Stimulated activated CD8-positive, alpha-beta memory T cell treated with anti-CD3 and anti-CD28 coated beads, Interleukin-12 subunit alpha, Interleukin-12 subunit beta, amount 100 ng/mL, for 1 hour (primary cell): ENCODE data around the gene ANKRD63.

ENCODE experiments used
- DNase-seq: peaks from one replicate; pipeline ENCODE4 v3.0.0-alpha.2; 2020; ENCODE audit warnings: low read depth

Gene ANKRD63

GRCh38 chr15:40295877-40296560 is 13.2 kb upstream of the ANKRD63 start:
- no peak for DNase-seq

DNA sequence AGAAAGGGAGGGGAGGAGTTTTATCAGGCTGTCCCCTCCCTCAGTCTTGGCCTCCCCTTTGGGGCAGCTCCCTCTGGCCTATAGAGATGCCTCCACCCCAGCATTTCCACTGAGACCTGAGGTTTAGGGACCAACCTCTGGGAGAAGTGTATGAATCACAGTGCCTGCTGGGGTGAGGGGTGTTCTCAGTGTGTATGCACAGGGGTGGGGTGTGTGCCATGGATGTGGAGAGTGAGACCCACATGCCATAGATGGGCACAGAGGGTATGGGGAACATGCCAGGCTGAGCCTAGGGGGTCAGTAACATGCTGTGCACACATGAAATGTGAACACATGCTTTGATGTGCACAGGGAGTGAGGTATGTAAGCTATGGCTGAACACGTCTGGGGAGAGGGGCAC is 12.4 kb upstream of the ANKRD63 start:
- no peak for DNase-seq

GRCh38 chr15:40293905-40294895 is 11.3 kb upstream of the ANKRD63 start:
- no peak for DNase-seq

GRCh38 chr15:40293006-40293405 is 10.1 kb upstream of the ANKRD63 start:
- no peak for DNase-seq

- no peak for DNase-seq
Observed at GRCh38 chr15:40292246-40292645, 9.4 kb upstream of the ANKRD63 start.

GRCh38 chr15:40290918-40291574 is 8.2 kb upstream of the ANKRD63 start:
- DNase-seq, result no peak

DNA sequence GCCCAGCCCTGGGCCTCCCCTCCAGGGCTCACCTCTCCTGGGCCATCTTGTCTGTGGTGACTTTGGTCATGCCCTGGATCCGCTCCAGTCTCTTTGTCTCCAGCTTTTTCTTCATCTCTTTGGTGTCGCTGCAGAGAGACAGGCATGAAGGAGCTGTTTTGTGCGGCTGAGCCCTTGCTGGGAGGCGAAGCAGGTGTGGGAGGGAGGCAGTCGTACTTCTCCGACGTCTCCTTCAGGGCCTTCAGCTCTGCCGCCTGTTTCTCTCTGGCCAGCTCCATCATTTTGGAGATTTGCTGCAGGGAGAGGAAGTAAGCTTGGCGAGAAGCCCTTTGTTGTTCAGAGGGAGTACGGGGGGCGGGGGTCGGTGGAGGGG is 7.7 kb upstream of the ANKRD63 start:
- no peak for DNase-seq

DNA sequence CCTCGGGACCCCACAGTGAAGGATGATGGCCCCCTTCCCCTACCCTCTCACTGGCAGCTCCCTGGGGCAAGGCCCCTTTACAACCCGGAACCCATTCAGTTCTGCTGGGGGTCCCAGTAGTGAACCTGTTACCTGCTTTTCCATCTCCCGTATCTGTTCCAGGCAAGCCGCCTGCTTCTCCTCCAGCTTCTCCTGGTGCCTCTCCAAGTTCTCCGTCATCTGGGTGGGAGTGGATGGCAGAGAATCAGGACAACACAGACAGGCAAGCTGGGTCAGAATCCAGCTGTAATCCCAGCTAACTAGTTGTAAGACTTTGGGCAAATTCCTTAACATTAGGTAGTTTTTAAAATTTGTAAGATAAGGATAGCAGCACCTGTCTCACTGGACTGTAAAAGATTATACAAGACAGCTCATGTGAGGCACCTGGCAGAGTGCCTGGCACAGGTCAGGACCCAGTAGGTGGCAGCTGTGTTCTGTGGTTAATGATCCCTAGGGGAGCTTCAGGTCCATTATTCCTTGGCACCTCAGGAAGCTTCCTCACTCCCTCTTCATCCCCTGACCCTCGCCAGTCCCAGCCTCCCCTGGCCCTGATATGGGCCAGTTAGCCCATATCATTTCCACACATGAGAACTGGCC is 6.4 kb upstream of the ANKRD63 start:
- DNase-seq, result no peak

DNA sequence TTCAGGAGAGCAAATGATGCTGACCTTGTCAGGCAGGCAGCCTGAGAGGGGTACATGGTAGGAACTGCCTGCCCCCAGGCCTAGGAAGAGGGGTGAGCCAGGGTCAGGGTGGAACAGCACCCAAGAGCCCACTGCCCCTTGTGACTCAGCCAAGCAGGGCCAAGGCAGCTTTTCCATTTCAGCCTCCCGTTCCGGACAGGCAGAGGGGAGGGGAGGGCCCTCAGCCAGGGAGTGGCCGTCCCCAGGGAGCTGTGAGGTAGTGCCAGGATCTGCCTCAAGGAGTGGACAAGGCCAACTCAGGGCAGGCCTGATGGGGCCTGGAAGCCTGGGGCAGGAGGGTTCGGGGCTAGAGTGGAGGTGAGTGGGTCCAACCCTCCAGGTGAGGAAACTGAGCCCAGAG is 5.1 kb upstream of the ANKRD63 start:
- DNase-seq, result no peak

- DNase-seq, result no peak
Observed at GRCh38 chr15:40287505-40287904, 4.6 kb upstream of the ANKRD63 start.

GRCh38 chr15:40286794-40287193 is 3.9 kb upstream of the ANKRD63 start:
- no peak for DNase-seq

- no peak for DNase-seq
Observed at GRCh38 chr15:40286061-40286532, 3.2 kb upstream of the ANKRD63 start.

- no peak for DNase-seq
Observed at GRCh38 chr15:40285554-40286011, 2.7 kb upstream of the ANKRD63 start.

DNA sequence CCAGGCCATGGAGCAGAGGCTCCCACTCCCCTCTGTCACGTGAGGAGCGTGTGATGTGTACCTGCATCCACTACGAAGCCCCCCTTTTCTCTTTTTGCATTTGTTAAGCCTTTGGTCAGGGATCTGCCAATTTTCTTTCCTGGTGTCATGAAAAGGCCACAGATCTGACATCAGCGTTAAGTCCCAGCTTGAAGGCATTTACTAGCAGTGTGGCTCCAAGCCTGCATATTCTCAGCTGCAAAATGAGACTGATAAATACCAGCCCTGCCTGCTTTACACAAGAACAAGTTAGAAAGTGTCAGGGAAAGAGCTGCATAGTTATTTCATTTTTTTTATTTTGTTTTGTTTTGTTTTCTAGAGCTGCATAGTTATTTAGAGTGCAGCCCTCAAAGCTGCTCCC is 2.3 kb upstream of the ANKRD63 start:
- DNase-seq, result no peak

DNA sequence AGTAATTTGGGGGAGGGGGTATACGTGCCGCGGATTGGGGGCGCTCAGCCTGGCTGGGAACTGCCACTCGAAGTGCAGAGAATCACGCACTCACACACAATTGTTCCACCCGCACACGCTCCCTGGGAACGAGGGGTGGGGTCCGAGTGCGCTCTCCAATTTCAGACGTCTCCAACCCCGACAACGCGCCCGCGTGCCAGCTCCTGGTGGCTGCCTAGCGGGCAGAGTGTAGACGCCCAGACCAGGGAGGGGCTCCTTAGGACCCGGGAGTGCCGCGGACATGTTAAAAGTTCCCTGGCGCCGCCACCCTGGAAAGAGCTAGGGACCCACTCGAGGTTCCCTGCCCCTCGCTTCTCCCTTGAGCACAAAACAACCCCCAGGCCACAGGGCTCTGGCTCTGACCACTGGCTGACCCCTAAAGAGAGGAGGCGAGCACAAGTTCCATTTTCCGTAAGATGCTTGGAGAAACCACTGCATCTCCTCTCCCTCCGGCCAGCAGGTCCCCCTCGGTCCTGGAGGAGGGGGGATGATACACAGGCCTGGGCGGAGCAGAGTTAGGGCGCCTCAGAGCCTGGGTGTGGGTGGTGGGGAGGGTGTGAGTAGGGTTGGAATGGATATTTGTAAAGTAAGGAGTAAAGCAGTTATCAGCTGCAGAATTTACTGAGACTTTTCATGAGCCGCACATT is 894 bp upstream of the ANKRD63 start:
- DNase-seq, result no peak

DNA sequence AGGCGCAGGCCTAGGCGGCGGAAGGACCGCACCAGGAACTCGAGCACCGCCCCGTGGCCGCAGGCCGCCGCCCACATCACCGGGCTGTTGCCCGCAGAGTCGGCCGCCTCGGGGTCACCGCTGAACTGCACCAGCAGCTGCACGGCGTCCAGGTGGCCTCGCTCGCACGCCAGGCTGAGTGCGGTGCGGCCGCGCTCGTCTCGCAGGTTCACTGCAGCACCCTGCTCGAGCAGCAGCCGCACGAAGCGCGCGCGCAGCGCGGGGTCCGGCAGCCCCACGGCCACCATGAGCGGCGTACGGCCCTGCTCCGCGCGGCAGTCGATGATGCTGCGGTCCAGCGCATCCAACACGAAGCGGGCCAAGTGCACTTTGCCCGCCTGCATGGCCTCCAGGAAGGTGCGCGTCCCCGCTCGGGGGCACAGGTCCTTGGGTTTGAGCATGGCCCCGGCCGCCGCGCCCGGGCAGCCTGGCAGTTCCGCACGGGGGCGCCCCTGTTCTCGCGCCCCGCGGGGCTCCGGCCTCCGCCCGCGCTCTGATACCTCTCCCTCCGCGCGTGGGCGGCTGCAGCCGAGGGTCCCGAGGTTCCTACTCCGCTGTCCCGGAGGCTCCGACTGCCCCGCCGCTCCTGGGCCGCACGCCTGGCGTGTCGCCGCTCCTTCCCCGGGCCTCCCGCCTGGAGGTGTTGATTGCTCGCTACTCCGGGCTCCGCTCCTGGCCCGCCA is 556 bp downstream of the ANKRD63 start:
- peak; percentile 26 for DNase-seq

- no peak for DNase-seq
Observed at GRCh38 chr15:40281801-40282146, 1.1 kb downstream of the ANKRD63 start.

- no peak for DNase-seq
Observed at GRCh38 chr15:40281057-40281800, 1.6 kb downstream of the ANKRD63 start.

- DNase-seq, result no peak
Observed at GRCh38 chr15:40280260-40281056, 2.4 kb downstream of the ANKRD63 start.
